Endothelial cell of umbilical vein (primary cell): Measurements from ENCODE around the gene TMEM37.

Experiments
- EZH2 ChIP-seq: IDR thresholded peaks from 2 replicates; pipeline ENCODE4 v1.6.1; 2012; ENCODE audit warnings: borderline replicate concordance, low read depth, mild to moderate bottlenecking, moderate library complexity, low read length, inconsistent platforms; ENCODE audit not compliant: severe bottlenecking
- FOS ChIP-seq: IDR thresholded peaks from 2 replicates; pipeline ENCODE4 v1.6.1; 2011; ENCODE audit warnings: mild to moderate bottlenecking, low read length, moderate library complexity, borderline replicate concordance; ENCODE audit not compliant: insufficient read depth
- GATA2 ChIP-seq: IDR thresholded peaks from 2 replicates; pipeline ENCODE4 v1.7.0; 2011; ENCODE audit warnings: low read depth, mild to moderate bottlenecking, moderate library complexity, mixed read lengths, low read length; ENCODE audit not compliant: insufficient read length, insufficient read depth
- JUN ChIP-seq: IDR thresholded peaks from 2 replicates; pipeline ENCODE4 v1.6.1; 2011; ENCODE audit warnings: borderline replicate concordance, low read depth; ENCODE audit not compliant: insufficient read length, insufficient read depth
- MYC ChIP-seq: IDR thresholded peaks from one replicate; pipeline ENCODE4 v1.6.1; 2011; ENCODE audit warnings: mild to moderate bottlenecking, low read depth, low read length
- POLR2A ChIP-seq: IDR thresholded peaks from 2 replicates; pipeline ENCODE4 v1.6.1; 2012; ENCODE audit warnings: low read depth, mild to moderate bottlenecking, control low read depth, low read length
- POLR2AphosphoS5 ChIP-seq: IDR thresholded peaks from 2 replicates; pipeline ENCODE4 v1.6.1; 2012; ENCODE audit warnings: low read depth, mild to moderate bottlenecking, control low read depth, low read length, moderate library complexity; ENCODE audit not compliant: insufficient read depth
- TF ChIP-seq, protein P1 (sequence below), 2 donors: IDR thresholded peaks; 1 replicate in 1 of 2; 2 replicates in 1 of 2; pipeline ENCODE4 v1.5.1; 2011; ENCODE audit warnings: low read length in 2 of 2, mild to moderate bottlenecking in 2 of 2, moderate library complexity in 2 of 2, control low read depth in 1 of 2, inconsistent platforms in 1 of 2, low read depth in 1 of 2; ENCODE audit not compliant: insufficient read depth in 1 of 2; ENCODE audit errors: extremely low read depth in 1 of 2
- TF ChIP-seq, protein P2 (sequence below): IDR thresholded peaks from 2 replicates; pipeline ENCODE4 v1.6.1; 2011; ENCODE audit not compliant: insufficient read depth, insufficient read length

DNA sequence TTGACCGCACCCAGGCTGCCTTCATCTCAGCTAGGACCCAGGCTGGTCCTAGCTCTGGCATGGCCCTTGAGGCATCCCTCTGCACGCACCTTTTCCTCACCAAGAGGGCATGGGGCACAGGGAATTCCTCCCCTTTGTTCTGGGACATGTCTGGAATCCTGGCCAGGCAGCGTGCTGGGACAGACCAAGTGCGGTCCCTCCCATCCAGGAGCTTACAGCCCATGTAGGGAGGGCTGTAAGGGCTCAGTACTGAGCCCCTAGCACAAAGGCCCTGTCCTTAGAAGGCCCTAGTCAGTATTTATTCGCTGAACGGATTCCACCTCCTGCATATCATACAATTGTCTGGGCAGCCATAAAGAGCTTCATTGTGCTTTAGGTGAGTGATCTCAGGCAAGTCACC lies 3.0 kb downstream of the TMEM37 start:
- no peak for TF ChIP-seq POLR2A
- TF ChIP-seq POLR2AphosphoS5 = no peak
- TF ChIP-seq, protein P1, sequence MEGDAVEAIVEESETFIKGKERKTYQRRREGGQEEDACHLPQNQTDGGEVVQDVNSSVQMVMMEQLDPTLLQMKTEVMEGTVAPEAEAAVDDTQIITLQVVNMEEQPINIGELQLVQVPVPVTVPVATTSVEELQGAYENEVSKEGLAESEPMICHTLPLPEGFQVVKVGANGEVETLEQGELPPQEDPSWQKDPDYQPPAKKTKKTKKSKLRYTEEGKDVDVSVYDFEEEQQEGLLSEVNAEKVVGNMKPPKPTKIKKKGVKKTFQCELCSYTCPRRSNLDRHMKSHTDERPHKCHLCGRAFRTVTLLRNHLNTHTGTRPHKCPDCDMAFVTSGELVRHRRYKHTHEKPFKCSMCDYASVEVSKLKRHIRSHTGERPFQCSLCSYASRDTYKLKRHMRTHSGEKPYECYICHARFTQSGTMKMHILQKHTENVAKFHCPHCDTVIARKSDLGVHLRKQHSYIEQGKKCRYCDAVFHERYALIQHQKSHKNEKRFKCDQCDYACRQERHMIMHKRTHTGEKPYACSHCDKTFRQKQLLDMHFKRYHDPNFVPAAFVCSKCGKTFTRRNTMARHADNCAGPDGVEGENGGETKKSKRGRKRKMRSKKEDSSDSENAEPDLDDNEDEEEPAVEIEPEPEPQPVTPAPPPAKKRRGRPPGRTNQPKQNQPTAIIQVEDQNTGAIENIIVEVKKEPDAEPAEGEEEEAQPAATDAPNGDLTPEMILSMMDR (IDR thresholded peaks at IDR 0.05; ENCODE audit: extremely low read depth in 1 of 2, insufficient read depth in 1 of 2, low read depth in 1 of 2, low read length in 2 of 2) = no peak
- TF ChIP-seq EZH2 = no peak
- no peak for TF ChIP-seq MYC
- TF ChIP-seq, protein P2, sequence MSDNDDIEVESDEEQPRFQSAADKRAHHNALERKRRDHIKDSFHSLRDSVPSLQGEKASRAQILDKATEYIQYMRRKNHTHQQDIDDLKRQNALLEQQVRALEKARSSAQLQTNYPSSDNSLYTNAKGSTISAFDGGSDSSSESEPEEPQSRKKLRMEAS = no peak
- TF ChIP-seq GATA2 = no peak
- no peak for TF ChIP-seq JUN
- TF ChIP-seq FOS = no peak
